IMR-90 (cell line): Measurements from ENCODE around the gene FBXW7.

Source experiments
- BHLHE40 ChIP-seq: fragments of 150-350 bp; IDR thresholded peaks from 2 replicates; pipeline ENCODE4 v1.6.1; 2016; ENCODE audit warnings: mild to moderate bottlenecking, low read depth, low read length
- MXI1 ChIP-seq: IDR thresholded peaks from 2 replicates; pipeline ENCODE4 v1.6.1; 2012; ENCODE audit warnings: low read depth, mild to moderate bottlenecking, low read length, moderate library complexity, borderline replicate concordance
- POLR2A ChIP-seq: IDR thresholded peaks from 2 replicates; pipeline ENCODE4 v1.6.1; 2012; ENCODE audit warnings: mild to moderate bottlenecking, low read depth, low read length
- RAD21 ChIP-seq: IDR thresholded peaks from 2 replicates; pipeline ENCODE4 v1.6.1; 2012; ENCODE audit warnings: low read length, improper control_type of control experiment
- TF ChIP-seq, protein P1 (sequence below): conservative IDR thresholded peaks from 2 replicates; pipeline ENCODE4 v1.5.1; 2012; ENCODE audit warnings: mild to moderate bottlenecking, low read depth, low read length, improper control_type of control experiment

DNA sequence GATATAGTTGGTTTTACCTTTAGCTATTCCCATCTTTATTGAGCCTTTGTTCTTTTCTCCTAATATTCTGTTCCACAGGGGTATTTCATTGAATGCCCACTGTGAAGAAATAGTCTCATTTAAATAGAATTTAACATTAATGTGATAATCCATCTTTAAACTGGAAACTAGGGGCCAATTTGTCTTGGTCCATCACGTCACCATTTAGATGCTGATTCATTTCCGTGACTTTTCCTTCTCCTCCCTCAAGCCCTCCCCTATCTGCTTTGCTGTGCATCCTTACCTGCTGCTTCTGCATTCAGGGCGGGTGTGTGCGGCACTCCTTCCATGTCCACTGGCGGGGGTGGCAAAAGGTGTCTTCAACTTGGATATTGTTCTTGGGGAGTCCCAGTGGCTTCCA lies 241.1 kb downstream of the FBXW7 start:
- TF ChIP-seq, protein P1, sequence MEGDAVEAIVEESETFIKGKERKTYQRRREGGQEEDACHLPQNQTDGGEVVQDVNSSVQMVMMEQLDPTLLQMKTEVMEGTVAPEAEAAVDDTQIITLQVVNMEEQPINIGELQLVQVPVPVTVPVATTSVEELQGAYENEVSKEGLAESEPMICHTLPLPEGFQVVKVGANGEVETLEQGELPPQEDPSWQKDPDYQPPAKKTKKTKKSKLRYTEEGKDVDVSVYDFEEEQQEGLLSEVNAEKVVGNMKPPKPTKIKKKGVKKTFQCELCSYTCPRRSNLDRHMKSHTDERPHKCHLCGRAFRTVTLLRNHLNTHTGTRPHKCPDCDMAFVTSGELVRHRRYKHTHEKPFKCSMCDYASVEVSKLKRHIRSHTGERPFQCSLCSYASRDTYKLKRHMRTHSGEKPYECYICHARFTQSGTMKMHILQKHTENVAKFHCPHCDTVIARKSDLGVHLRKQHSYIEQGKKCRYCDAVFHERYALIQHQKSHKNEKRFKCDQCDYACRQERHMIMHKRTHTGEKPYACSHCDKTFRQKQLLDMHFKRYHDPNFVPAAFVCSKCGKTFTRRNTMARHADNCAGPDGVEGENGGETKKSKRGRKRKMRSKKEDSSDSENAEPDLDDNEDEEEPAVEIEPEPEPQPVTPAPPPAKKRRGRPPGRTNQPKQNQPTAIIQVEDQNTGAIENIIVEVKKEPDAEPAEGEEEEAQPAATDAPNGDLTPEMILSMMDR = no peak
- TF ChIP-seq POLR2A (no peak), RAD21 (no peak), BHLHE40 (no peak), MXI1 (no peak)
